SKM-1 (cell line): ENCODE results near the gene IRF2.

ENCODE experiments used
- DNase-seq: peaks from one replicate; lab custom pipeline; 2025; ENCODE audit not compliant: unreplicated experiment; lab: John Stamatoyannopoulos, UW

The IRF2 gene

GRCh38 chr4:184474263-184475095, at the start of gene IRF2:
TSS of gene IRF2 (minus strand) at chr4:184474550. CDS start at chr4:184429064, 45,486 bp downstream.
- peak; percentile 92 for DNase-seq

GRCh38 chr4:184515606-184516005, 41.3 kb upstream of the IRF2 start:
- no peak for DNase-seq

- DNase-seq = peak; percentile 36
These were observed 40.0 kb upstream of the IRF2 start for GRCh38 chr4:184514121-184514988.

GRCh38 chr4:184513802-184514120, 39.4 kb upstream of the IRF2 start:
- no peak for DNase-seq

GRCh38 chr4:184511156-184511555, 36.8 kb upstream of the IRF2 start:
- no peak for DNase-seq

- peak; percentile 11 for DNase-seq
These were observed 36.1 kb upstream of the IRF2 start for GRCh38 chr4:184510401-184510800.

- DNase-seq = no peak
These were observed 32.3 kb upstream of the IRF2 start for GRCh38 chr4:184506527-184507121.

- no peak for DNase-seq
These were observed 30.0 kb upstream of the IRF2 start for GRCh38 chr4:184504385-184504784.

GRCh38 chr4:184503869-184504300, 29.5 kb upstream of the IRF2 start:
- DNase-seq = no peak

- no peak for DNase-seq
These were observed 26.6 kb upstream of the IRF2 start for GRCh38 chr4:184500748-184501589.

GRCh38 chr4:184499996-184500395, 25.6 kb upstream of the IRF2 start:
- DNase-seq = no peak

GRCh38 chr4:184498598-184498997, 24.2 kb upstream of the IRF2 start:
- no peak for DNase-seq

- no peak for DNase-seq
These were observed 15.4 kb upstream of the IRF2 start for GRCh38 chr4:184489771-184490170.

- no peak for DNase-seq
These were observed 13.2 kb upstream of the IRF2 start for GRCh38 chr4:184487503-184487902.

- DNase-seq = no peak
These were observed 10.9 kb upstream of the IRF2 start for GRCh38 chr4:184485279-184485678.

GRCh38 chr4:184481544-184481943, 7.2 kb upstream of the IRF2 start:
- no peak for DNase-seq

- DNase-seq = no peak
These were observed 5.2 kb upstream of the IRF2 start for GRCh38 chr4:184479516-184479950.

- no peak for DNase-seq
These were observed 3.0 kb upstream of the IRF2 start for GRCh38 chr4:184477201-184477999.

GRCh38 chr4:184476695-184477094, 2.3 kb upstream of the IRF2 start:
- no peak for DNase-seq

- DNase-seq = no peak
These were observed 1.1 kb upstream of the IRF2 start for GRCh38 chr4:184475498-184475897.
